Upper lobe of left lung (tissue), 4 donors: Measurements from ENCODE around the gene PHETA1.

Experiments used
- EP300 ChIP-seq, 4 donors: sonication (generic); formaldehyde crosslinking; IDR thresholded peaks; one replicate each; pipeline ENCODE4 v1.5.1; 2017; ENCODE audit warnings: antibody characterized with exemption in 4 of 4, control low read depth in 2 of 4
- POLR2A ChIP-seq, 4 donors: fragments of 450-650 bp; IDR thresholded peaks; one replicate each; pipeline ENCODE4 v1.5.1; 2016 to 2017; ENCODE audit warnings: antibody characterized with exemption in 4 of 4, mild to moderate bottlenecking in 2 of 4
- TF ChIP-seq, protein P1 (sequence below), 6 experiments: fragments of 450-650 bp in 4 of 6; fragments of 200-600 bp in 2 of 6; sonication (generic) in 2 of 6; IDR thresholded peaks; one replicate each; pipeline ENCODE4 v1.5.1; 2016 to 2019; ENCODE audit warnings: antibody characterized with exemption in 6 of 6

DNA sequence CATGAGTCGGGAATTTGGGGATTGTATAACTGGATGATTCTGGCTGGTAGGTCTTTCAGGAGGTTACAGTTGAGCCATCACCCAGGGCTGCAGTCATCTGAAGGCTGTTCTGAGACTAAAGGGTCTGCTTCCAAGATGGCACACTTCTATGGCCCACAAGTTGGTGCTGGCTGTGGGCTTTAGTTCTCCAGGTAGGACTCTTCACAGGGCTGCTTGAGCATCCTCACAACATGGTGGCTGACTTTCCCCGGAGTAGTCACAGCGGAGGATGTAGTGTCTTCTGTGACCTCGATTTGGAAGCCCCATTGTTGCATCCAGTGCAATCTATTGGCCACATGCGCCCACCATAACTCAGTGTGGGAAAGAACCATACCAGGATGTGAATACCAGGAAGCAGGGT, 14.4 kb downstream of the PHETA1 start:
- TF ChIP-seq EP300 (IDR thresholded peaks at IDR 0.05) (no peak), POLR2A (IDR thresholded peaks at IDR 0.05) (no peak)
- TF ChIP-seq, protein P1, sequence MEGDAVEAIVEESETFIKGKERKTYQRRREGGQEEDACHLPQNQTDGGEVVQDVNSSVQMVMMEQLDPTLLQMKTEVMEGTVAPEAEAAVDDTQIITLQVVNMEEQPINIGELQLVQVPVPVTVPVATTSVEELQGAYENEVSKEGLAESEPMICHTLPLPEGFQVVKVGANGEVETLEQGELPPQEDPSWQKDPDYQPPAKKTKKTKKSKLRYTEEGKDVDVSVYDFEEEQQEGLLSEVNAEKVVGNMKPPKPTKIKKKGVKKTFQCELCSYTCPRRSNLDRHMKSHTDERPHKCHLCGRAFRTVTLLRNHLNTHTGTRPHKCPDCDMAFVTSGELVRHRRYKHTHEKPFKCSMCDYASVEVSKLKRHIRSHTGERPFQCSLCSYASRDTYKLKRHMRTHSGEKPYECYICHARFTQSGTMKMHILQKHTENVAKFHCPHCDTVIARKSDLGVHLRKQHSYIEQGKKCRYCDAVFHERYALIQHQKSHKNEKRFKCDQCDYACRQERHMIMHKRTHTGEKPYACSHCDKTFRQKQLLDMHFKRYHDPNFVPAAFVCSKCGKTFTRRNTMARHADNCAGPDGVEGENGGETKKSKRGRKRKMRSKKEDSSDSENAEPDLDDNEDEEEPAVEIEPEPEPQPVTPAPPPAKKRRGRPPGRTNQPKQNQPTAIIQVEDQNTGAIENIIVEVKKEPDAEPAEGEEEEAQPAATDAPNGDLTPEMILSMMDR (IDR thresholded peaks at IDR 0.05), result no peak
